NCI-H2081 treated with DMSO at 0.1 percent for 48 hours (cell line): Measurements from ENCODE around the gene MESD.
A peak's percentile ranks its signal among the peaks of the same experiment; 100 is the strongest.

Source experiments
- DNase-seq: peaks from one replicate; lab custom pipeline; 2025; lab: John Stamatoyannopoulos, UW

MESD gene

GRCh38 chr15:81015621-81016488 lies 26.2 kb upstream of the MESD start:
- DNase-seq: no peak

GRCh38 chr15:81014446-81015093 lies 25.0 kb upstream of the MESD start:
- DNase-seq: no peak

GRCh38 chr15:81013396-81013929 lies 23.8 kb upstream of the MESD start:
- no peak for DNase-seq

GRCh38 chr15:81012588-81012987 lies 23.0 kb upstream of the MESD start:
- DNase-seq: no peak

- DNase-seq: no peak
Observed at GRCh38 chr15:81011593-81011992, 22.0 kb upstream of the MESD start.

GRCh38 chr15:81010086-81010485 lies 20.5 kb upstream of the MESD start:
- DNase-seq: no peak

- no peak for DNase-seq
Observed at GRCh38 chr15:81008312-81008711, 18.7 kb upstream of the MESD start.

GRCh38 chr15:81007428-81008064 lies 17.9 kb upstream of the MESD start:
- no peak for DNase-seq

GRCh38 chr15:81006124-81006523 lies 16.5 kb upstream of the MESD start:
- DNase-seq: no peak

GRCh38 chr15:81003097-81003350 lies 13.4 kb upstream of the MESD start:
- no peak for DNase-seq

- DNase-seq: no peak
Observed at GRCh38 chr15:81002331-81003096, 12.9 kb upstream of the MESD start.

GRCh38 chr15:81002009-81002330 lies 12.4 kb upstream of the MESD start:
- no peak for DNase-seq

GRCh38 chr15:81001152-81002008 lies 11.8 kb upstream of the MESD start:
- DNase-seq: no peak

- peak; percentile 60 for DNase-seq
Observed at GRCh38 chr15:81000624-81001151, 11.1 kb upstream of the MESD start, which contains the start of gene TLNRD1. Gene TLNRD1, plus strand, starts transcription at chr15:81000923. Its CDS starts 1,349 bp downstream, at chr15:81002272.

- no peak for DNase-seq
Observed at GRCh38 chr15:81000144-81000623, 10.6 kb upstream of the MESD start.

GRCh38 chr15:80999623-81000036 lies 10.0 kb upstream of the MESD start:
- no peak for DNase-seq

GRCh38 chr15:80998251-80998650 lies 8.6 kb upstream of the MESD start:
- DNase-seq: no peak

GRCh38 chr15:80997692-80998091 lies 8.1 kb upstream of the MESD start:
- DNase-seq: no peak

GRCh38 chr15:80996247-80996646 lies 6.6 kb upstream of the MESD start:
- no peak for DNase-seq

GRCh38 chr15:80992441-80992840 lies 2.8 kb upstream of the MESD start:
- no peak for DNase-seq

GRCh38 chr15:80992006-80992405 lies 2.4 kb upstream of the MESD start:
- DNase-seq: no peak
